Adipocyte (in vitro differentiated cells): ENCODE data around the gene STEAP4.
"Not testable (repeated sequence)": the region's sequence is repeated elsewhere in the genome, so short reads cannot be mapped to it uniquely, and the experiment has no call there.

Experiments
- DNase-seq: peaks from one replicate; pipeline ENCODE4 v3.0.0-alpha.2; 2015; ENCODE audit warnings: low read depth
- H3K27me3 ChIP-seq: replicated peaks from 2 replicates; pipeline ENCODE4 v1.7.0; 2013; ENCODE audit warnings: mild to moderate bottlenecking, low read length, moderate library complexity; ENCODE audit not compliant: control insufficient read depth, insufficient read depth
- H3K36me3 ChIP-seq: 2 replicates; pipeline ENCODE4 v1.7.0; 2013; ENCODE audit warnings: low read length, mild to moderate bottlenecking, moderate library complexity; ENCODE audit not compliant: control insufficient read depth, insufficient read depth, severe bottlenecking
- H3K4me1 ChIP-seq: 2 replicates; pipeline ENCODE4 v1.7.0; 2013; ENCODE audit warnings: mild to moderate bottlenecking, low read length, moderate library complexity; ENCODE audit not compliant: control insufficient read depth, insufficient read depth
- H3K4me3 ChIP-seq: 2 replicates; pipeline ENCODE4 v1.7.0; 2013; ENCODE audit warnings: mild to moderate bottlenecking, low read length, moderate library complexity
- H3K9ac ChIP-seq: 2 replicates; pipeline ENCODE4 v1.7.0; 2013; ENCODE audit warnings: mild to moderate bottlenecking, low read length, moderate library complexity
- H3K9me3 ChIP-seq: 2 replicates; pipeline ENCODE4 v1.7.0; 2013; ENCODE audit warnings: mild to moderate bottlenecking, low read length, moderate library complexity; ENCODE audit not compliant: control insufficient read depth

STEAP4 gene

GRCh38 chr7:88268051-88268450, 38.6 kb downstream of the STEAP4 start:
- H3K4me3 ChIP-seq: no peak overlapping the region
- H3K9me3 ChIP-seq: no peaks in the 10 kb centered on the region
- no peak for DNase-seq
- H3K9ac ChIP-seq: no peak overlapping the region
- H3K4me1 ChIP-seq: no peaks in the 10 kb centered on the region
- H3K36me3 ChIP-seq: no peaks in the 10 kb centered on the region
- no peaks in the 10 kb centered on the region for H3K27me3 ChIP-seq

DNA sequence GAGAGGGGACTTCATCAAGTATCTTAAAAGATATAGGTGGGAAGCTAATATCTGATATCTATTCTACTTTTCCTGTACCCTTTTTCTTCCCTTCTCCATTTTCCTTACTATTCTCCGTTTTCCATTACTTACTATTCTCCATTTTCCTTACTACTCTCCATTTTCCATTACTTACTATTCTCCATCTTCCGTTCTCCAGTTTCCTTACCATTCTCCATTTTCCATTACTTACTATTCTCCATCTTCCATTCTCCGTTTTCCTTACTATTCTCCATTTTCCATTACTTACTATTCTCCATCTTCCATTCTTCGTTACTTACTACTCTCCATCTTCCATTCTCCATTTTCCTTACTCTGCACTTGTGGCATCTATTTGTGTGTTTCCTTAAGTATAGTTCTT, 39.3 kb downstream of the STEAP4 start:
- Histone ChIP-seq H3K4me3 (no peak overlapping the region), H3K4me1 (no peaks in the 10 kb centered on the region), H3K27me3 (no peaks in the 10 kb centered on the region), H3K9ac (no peak overlapping the region), H3K36me3 (no peaks in the 10 kb centered on the region), H3K9me3 (no peaks in the 10 kb centered on the region)
- no peak for DNase-seq

DNA sequence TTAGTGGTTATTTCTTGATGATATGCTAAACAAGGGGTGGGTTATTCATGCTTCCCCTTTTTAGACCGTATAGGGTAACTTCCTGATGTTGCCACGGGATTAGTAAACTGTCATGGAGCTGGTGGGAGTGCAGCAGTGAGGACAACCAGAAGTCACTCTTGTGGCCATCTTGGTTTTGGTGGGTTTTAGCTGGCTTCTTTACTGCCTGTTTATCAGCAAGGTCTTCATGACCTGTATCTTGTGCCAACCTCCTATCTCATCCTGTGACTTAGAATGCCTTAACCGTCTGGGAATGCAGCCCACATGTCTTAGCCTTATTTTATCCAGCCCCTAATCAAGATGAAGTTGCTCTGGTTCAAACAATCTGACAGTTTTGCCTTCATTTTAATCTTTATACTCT, 41.7 kb downstream of the STEAP4 start:
- not testable (repeated sequence) for H3K9ac ChIP-seq, H3K4me3 ChIP-seq, H3K27me3 ChIP-seq, DNase-seq, H3K4me1 ChIP-seq, H3K9me3 ChIP-seq, H3K36me3 ChIP-seq

DNA sequence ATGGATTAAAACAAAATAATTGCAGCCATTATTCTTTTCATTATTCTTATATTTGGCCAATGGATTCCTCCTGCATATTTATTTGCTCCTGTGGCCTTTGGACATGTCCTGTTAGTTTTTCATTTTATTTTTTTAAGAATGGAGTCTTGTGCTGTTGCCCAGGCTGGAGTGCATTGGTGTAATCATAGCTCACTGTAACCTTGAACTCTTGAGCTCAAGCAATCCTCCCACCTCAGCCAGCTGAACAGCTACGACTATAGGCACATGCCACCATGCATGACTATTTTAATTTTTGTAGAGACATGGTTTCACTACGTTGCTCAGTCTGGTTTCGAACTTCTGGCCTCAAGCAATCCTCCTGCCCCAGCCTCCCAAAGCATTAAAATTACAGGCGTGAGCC, 44.1 kb downstream of the STEAP4 start:
- Histone ChIP-seq H3K36me3 (no peaks in the 10 kb centered on the region), H3K9me3 (no peaks in the 10 kb centered on the region), H3K4me1 (peaks cover 6% of the 10 kb centered on the region), H3K9ac (no peak overlapping the region), H3K4me3 (no peak overlapping the region), H3K27me3 (no peaks in the 10 kb centered on the region)
- DNase-seq: no peak

GRCh38 chr7:88260719-88261118, 46.0 kb downstream of the STEAP4 start:
- Histone ChIP-seq H3K4me1 (peaks cover 6% of the 10 kb centered on the region), H3K27me3 (no peaks in the 10 kb centered on the region), H3K9ac (no peak overlapping the region), H3K4me3 (no peak overlapping the region), H3K36me3 (no peaks in the 10 kb centered on the region), H3K9me3 (no peaks in the 10 kb centered on the region)
- DNase-seq: no peak

DNA sequence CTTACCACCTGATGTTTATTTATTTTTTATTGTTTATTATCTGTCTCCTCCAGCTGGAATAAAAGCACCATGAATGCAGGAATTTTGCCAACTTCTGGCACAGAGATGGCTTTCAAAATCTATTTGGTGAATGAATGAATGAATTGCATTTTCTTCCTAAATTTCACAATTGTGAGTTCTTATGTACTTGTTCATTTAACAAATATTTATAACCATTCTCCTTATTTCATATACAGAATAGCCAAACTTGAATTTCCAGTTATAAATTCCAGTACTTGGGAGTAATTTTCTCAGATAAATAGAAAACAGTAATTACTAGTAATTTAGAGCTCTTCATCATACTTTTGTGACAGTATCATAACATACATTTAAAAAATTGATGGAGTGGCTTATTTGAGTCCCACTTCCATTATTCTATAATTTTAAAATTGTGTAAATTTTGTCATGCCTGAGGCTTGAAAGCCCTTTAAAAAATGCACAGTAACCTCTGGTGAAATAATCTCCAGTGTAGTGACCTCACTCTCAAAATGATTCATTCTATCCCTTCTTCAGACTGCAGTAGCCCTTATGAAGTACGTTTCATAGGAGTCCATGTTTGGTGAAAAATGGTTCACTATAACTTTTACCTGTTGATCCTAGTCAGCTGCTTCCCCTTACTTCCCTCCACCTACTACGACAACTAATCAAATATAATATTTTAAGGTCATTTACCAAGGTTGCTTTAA, 46.9 kb downstream of the STEAP4 start:
- Histone ChIP-seq H3K4me3 (no peak overlapping the region), H3K36me3 (no peaks in the 10 kb centered on the region), H3K4me1 (peaks cover 6% of the 10 kb centered on the region), H3K9ac (no peak overlapping the region), H3K27me3 (no peaks in the 10 kb centered on the region), H3K9me3 (peaks cover 1% of the 10 kb centered on the region)
- DNase-seq: no peak

GRCh38 chr7:88258296-88258695, 48.4 kb downstream of the STEAP4 start:
- H3K9me3 ChIP-seq: peaks cover 16% of the 10 kb centered on the region
- H3K27me3 ChIP-seq, DNase-seq, H3K36me3 ChIP-seq, H3K4me1 ChIP-seq, H3K9ac ChIP-seq, H3K4me3 ChIP-seq: not testable (repeated sequence)

DNA sequence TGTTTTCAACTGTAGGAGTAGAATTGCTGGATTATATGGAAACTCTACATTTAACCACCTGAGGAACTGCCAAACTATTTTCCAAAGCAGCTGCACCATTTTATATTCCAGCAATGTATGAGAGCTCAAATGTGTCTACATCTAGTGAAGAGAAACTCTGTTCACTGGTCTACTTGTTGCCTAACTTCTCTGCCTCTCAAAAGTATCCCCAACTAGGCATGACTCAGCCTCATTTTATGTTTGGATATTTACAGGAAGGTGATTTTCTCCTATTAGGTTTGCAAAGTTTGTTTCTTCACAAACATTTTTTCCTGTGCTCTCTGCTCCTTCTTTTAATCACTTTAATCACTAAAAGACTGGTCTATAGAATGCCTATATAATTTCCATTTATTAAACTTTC, 49.8 kb downstream of the STEAP4 start:
- peaks cover 6% of the 10 kb centered on the region for H3K4me1 ChIP-seq
- no peaks in the 10 kb centered on the region for H3K36me3 ChIP-seq
- H3K9me3 ChIP-seq: peaks cover 27% of the 10 kb centered on the region
- H3K4me3 ChIP-seq: no peak overlapping the region
- H3K27me3 ChIP-seq: no peaks in the 10 kb centered on the region
- H3K9ac ChIP-seq: no peak overlapping the region
- no peak for DNase-seq

GRCh38 chr7:88254721-88255424, 51.8 kb downstream of the STEAP4 start:
- peaks cover 27% of the 10 kb centered on the region for H3K9me3 ChIP-seq
- no peak for DNase-seq
- no peak overlapping the region for H3K9ac ChIP-seq
- no peaks in the 10 kb centered on the region for H3K36me3 ChIP-seq
- peaks cover 2% of the 10 kb centered on the region for H3K4me1 ChIP-seq
- H3K27me3 ChIP-seq: no peaks in the 10 kb centered on the region
- H3K4me3 ChIP-seq: no peak overlapping the region

DNA sequence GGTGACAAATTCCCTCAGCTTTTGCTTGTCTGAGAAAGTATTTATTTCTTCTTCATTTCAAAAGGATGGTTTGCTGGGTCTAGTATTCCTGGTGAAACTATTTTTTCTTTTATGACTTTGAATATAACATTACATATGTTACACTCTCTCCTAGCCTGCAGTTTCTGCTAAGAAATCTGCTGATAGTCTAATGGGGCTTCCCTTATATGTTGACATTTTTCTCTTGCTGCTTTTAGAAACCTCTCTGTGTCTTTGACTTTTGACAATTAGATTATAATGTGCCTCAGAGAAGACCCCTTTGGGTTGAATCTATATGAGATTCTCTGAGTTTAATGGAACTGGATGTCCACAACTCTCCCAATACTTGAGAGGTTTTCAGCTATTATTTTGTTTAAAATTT, 53.1 kb downstream of the STEAP4 start:
- Histone ChIP-seq H3K27me3 (no peaks in the 10 kb centered on the region), H3K4me1 (no peaks in the 10 kb centered on the region), H3K4me3 (no peak overlapping the region), H3K9ac (no peak overlapping the region), H3K9me3 (peaks cover 27% of the 10 kb centered on the region), H3K36me3 (no peaks in the 10 kb centered on the region)
- no peak for DNase-seq

GRCh38 chr7:88244258-88244657, 62.4 kb downstream of the STEAP4 start:
- H3K9me3 ChIP-seq: no peaks in the 10 kb centered on the region
- H3K27me3 ChIP-seq: no peaks in the 10 kb centered on the region
- no peak for DNase-seq
- H3K4me3 ChIP-seq: no peak overlapping the region
- H3K4me1 ChIP-seq: no peaks in the 10 kb centered on the region
- H3K36me3 ChIP-seq: no peaks in the 10 kb centered on the region
- no peak overlapping the region for H3K9ac ChIP-seq
